Activated CD4-positive, alpha-beta memory T cell treated with anti-CD3 and anti-CD28 coated beads, Interleukin-2, amount 10 ng/mL, durations not matched to agents 7 days and 5 days (primary cell): ENCODE measurements around the gene WDR43. TPM values are rescaled to one million over a fixed set of nuclear protein-coding genes. Genes with fewer than 3 reads are reported as not detected.

Experiments
- CTCF ChIA-PET: fragments of 350-600 bp; sonication (Branson Sonifier 250); formaldehyde crosslinking; loops from one replicate; lab custom pipeline; 2021; ENCODE audit warnings: antibody characterized with exemption, inconsistent platforms; lab: Charles Lee
- POLR2A ChIA-PET: fragments of 350-600 bp; sonication (Branson Sonifier 250); formaldehyde crosslinking; loops from one replicate; lab custom pipeline; 2021; ENCODE audit warnings: antibody characterized with exemption; lab: Charles Lee
- DNase-seq: peaks from one replicate; pipeline ENCODE4 v3.0.0-alpha.2; 2020
- H3K27ac Mint-ChIP-seq: one replicate; pipeline ENCODE4 v1.8.0; 2021; ENCODE audit warnings: mild to moderate bottlenecking, mixed read lengths
- H3K27me3 Mint-ChIP-seq: one replicate; pipeline ENCODE4 v1.8.0; 2021; ENCODE audit warnings: mixed read lengths
- H3K36me3 Mint-ChIP-seq: one replicate; pipeline ENCODE4 v1.8.0; 2021; ENCODE audit warnings: low read depth, mixed read lengths
- H3K4me1 Mint-ChIP-seq: one replicate; pipeline ENCODE4 v1.8.0; 2021; ENCODE audit warnings: mixed read lengths
- H3K4me3 Mint-ChIP-seq: one replicate; pipeline ENCODE4 v1.8.0; 2021; ENCODE audit warnings: mild to moderate bottlenecking, mixed read lengths
- H3K9me3 Mint-ChIP-seq: one replicate; pipeline ENCODE4 v1.8.0; 2021; ENCODE audit warnings: mixed read lengths
- total RNA-seq, 2 experiments: library from RNA; stranded (reverse); gene quantifications; one replicate each; pipeline ENCODE4 v1.2.3, GENCODE V29; 2021

Gene WDR43
- total RNA-seq, 2 experiments from 2014 or later: 45.5 to 47.2 TPM

DNA sequence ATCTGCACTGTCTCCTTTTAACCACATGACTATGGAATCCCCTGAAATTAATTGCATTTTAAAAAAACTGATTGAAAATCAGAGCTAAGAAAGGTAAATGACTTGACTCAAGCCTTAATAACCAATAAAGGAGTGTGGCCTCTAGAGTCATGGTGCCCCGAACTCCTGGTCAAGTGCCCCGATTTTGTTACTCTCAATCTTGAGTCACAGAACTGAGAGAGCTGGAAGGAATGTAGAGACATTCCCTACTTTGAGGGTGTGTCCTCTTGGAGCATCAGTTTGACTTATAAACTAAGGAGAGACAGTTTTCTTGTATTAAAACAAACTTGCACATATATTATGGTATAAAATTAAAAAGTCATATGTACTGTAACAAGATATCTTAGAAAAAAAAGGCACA lies 2.4 kb downstream of the WDR43 start:
- ChIA-PET POLR2A (interaction anchor here (0.6 to 5.4 kb wide), 4 partner anchors 19 to 146 kb away, joined by 3 to 114 read pairs (median 6); partner anchors contain the start of genes PPP1CB and TRMT61B), CTCF (interaction anchor here (1.1 to 2.4 kb wide), 4 partner anchors 13 to 59 kb away, joined by 3 to 10 read pairs (median 4); partner anchors contain the start of gene TRMT61B)
- no peaks in the 10 kb centered on the region for H3K9me3 Mint-ChIP-seq
- H3K27me3 Mint-ChIP-seq: no peaks in the 10 kb centered on the region
- peaks cover 59% of the 10 kb centered on the region for H3K4me1 Mint-ChIP-seq
- H3K36me3 Mint-ChIP-seq: peaks cover 4% of the 10 kb centered on the region
- H3K4me3 Mint-ChIP-seq: peak overlapping the region; percentile 41
- no peak for DNase-seq
- H3K27ac Mint-ChIP-seq: no peak overlapping the region

DNA sequence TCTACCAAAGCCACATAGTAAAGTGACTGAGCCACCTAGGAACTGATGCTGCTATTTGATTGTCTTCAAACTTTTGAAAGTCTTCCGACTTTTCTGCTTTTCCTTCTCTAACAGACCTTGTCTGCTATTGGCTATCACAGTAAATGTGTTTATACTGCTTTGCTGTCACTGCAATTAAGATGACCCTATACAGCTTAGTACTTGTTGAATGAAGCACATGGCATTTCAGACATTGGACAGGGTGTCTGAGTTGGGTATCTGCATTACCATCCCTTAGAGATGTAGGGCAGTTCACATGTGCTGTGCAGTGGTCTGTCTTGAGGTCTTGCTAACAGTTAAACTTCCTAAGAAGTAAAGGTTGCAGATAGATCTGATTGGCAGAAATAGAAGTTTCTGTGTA lies 3.6 kb downstream of the WDR43 start:
- H3K9me3 Mint-ChIP-seq: no peaks in the 10 kb centered on the region
- no peak overlapping the region for H3K27ac Mint-ChIP-seq
- ChIA-PET POLR2A (interaction anchor here (5.4 kb wide), 1 partner anchor 28 kb away, joined by 114 read pairs; the partner anchor contains the start of gene TRMT61B), CTCF (interaction anchor here (0.5 kb wide), 1 partner anchor 552 kb away, joined by 3 read pairs; no protein-coding TSS in a partner anchor)
- peaks cover 11% of the 10 kb centered on the region for H3K36me3 Mint-ChIP-seq
- no peaks in the 10 kb centered on the region for H3K27me3 Mint-ChIP-seq
- DNase-seq: no peak
- peaks cover 59% of the 10 kb centered on the region for H3K4me1 Mint-ChIP-seq
- H3K4me3 Mint-ChIP-seq: peak overlapping the region; percentile 1

DNA sequence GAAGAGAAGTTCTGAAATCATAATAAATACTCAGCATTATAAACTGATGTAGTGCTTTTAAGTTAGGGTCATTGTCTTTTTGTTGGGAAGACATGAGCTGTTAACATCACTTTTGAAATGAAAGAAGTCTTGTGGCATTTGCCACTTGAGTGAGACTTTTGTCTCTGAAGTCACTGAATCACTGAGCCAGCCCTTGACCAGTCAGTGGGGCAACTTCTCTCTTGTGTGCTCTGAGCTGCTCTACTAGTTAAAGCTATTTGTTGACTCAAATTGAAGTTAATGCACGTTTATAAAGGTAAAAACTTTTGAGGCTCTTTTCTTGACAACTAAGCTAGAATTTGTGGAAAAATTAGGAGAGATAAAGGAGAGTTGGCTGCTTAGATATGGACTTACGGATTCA lies 6.7 kb downstream of the WDR43 start:
- H3K36me3 Mint-ChIP-seq: peaks cover 27% of the 10 kb centered on the region

DNA sequence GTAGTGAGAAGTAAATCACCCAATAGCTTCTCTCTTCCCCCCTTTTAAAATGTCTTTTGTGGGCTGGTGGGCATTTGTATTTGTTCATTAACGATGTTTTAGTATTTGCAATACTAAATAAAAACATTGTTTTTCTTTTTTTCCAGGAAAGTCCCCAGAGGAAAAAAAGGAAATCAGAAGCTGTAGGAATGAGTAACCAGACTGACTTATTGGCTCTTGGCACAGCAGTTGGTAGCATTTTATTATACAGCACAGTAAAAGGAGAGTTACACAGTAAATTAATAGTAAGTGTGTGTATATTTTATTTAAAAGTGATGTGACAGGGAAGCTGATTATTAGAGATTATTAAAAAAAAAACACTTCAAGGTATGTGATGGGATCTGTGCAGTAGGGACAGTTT lies 7.4 kb downstream of the WDR43 start:
- peaks cover 48% of the 10 kb centered on the region for H3K4me1 Mint-ChIP-seq
- peaks cover 33% of the 10 kb centered on the region for H3K36me3 Mint-ChIP-seq
- no peak overlapping the region for H3K4me3 Mint-ChIP-seq

More for the DNA sequence above, 6.7 kb downstream of the WDR43 start:
- Mint-ChIP-seq H3K4me1 (peaks cover 53% of the 10 kb centered on the region), H3K27ac (no peak overlapping the region), H3K9me3 (no peaks in the 10 kb centered on the region), H3K4me3 (no peak overlapping the region), H3K27me3 (no peaks in the 10 kb centered on the region)
- CTCF ChIA-PET: interaction anchor here (1.2 to 1.4 kb wide), 2 partner anchors 9 to 81 kb away, joined by 4 read pairs; no protein-coding TSS in a partner anchor
- DNase-seq: no peak
- POLR2A ChIA-PET: interaction anchor here (1.0 to 1.7 kb wide), 3 partner anchors 8 to 31 kb away, joined by 4 to 8 read pairs (median 5); partner anchors contain the start of gene TRMT61B

DNA sequence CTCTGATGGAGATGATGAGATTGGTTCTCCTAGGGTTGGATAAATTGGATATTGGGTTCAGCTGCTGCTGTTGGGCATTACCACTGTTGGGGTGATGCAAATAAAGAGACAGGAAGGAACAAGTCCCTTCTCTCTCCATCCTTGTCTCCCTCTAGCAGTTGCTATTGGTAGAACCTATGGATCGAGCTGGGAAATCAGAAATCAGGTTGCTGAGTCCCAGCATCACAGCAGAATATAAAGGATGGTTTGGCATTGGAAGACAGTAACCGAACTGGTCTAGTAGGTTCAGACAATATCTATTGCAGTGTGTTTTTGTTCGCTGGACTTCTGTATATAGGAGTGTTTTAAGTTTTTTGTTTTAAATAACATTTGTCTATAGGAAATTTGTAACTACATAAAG lies 8.1 kb downstream of the WDR43 start:
- Mint-ChIP-seq H3K4me3 (no peak overlapping the region), H3K36me3 (peaks cover 41% of the 10 kb centered on the region), H3K4me1 (peaks cover 42% of the 10 kb centered on the region), H3K27ac (no peak overlapping the region), H3K27me3 (no peaks in the 10 kb centered on the region), H3K9me3 (no peaks in the 10 kb centered on the region)
- ChIA-PET POLR2A (no interaction called here), CTCF (interaction anchor here (1.4 kb wide), 1 partner anchor 7 kb away, joined by 4 read pairs; no protein-coding TSS in a partner anchor)
- DNase-seq: no peak

More for the DNA sequence above, 7.4 kb downstream of the WDR43 start:
- Mint-ChIP-seq H3K27ac (no peak overlapping the region), H3K27me3 (no peaks in the 10 kb centered on the region), H3K9me3 (no peaks in the 10 kb centered on the region)
- ChIA-PET POLR2A (interaction anchor here (0.8 to 1.0 kb wide), 2 partner anchors 8 to 28 kb away, joined by 4 read pairs; no protein-coding TSS in a partner anchor), CTCF (interaction anchor here (1.2 to 1.4 kb wide), 2 partner anchors 8 to 82 kb away, joined by 4 read pairs; no protein-coding TSS in a partner anchor)
- DNase-seq: no peak

DNA sequence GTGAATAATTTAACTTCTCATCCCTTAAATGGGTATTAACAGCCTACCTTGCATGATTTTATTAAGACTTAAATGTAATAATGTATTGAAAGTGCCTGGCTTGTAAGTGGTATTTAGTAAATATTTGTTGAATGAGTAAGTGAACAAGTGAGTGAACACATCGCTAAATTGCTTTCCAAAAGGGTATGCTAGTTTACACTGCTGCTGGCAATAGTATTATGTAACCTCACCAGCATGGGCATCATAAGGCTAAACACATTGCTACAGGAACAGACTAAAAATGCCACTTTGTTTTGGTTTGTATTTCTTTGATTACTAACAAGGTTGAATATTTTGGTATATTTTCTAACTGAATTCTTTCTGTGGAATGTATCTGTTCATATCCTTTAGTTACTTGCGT lies 9.8 kb downstream of the WDR43 start:
- ChIA-PET CTCF (no interaction called here), POLR2A (interaction anchor here (3.0 kb wide), 1 partner anchor 9 kb away, joined by 30 read pairs; the partner anchor contains the start of gene WDR43)
- Mint-ChIP-seq H3K36me3 (peaks cover 56% of the 10 kb centered on the region), H3K27ac (no peak overlapping the region), H3K4me3 (no peak overlapping the region), H3K9me3 (no peaks in the 10 kb centered on the region), H3K4me1 (peaks cover 26% of the 10 kb centered on the region), H3K27me3 (no peaks in the 10 kb centered on the region)
- no peak for DNase-seq

DNA sequence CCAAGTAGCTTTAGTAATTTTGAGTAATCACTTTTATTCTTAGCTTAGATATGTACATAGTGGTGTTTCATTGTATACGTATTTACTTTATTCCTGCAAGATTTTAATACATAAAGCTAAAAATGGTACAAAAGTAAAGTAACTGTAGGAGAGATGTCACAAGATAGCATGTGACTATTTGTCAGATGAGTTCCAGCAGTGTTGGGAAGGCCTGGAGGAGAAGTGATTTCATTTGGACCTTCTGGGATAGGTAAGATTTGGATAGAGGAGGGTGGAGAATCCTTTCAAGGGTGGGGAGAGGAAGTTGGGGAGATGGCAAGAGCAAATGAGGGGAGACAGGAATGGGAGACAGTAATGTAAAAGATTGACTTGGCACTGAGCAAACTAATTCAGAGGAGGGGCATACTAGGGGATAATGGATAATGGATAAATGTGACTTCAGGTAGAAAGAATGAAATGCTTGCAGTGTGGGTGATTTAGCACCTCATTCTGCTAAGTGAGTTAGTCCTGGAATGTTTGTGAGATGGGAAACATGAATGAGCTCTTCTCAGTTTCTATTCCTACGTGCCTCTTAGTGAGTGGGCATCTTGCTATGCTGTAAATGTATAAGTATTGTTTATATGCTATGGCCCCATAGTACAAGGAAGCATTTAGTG lies 10.5 kb downstream of the WDR43 start:
- CTCF ChIA-PET: no interaction called here
- Mint-ChIP-seq H3K36me3 (peaks cover 63% of the 10 kb centered on the region), H3K4me3 (no peak overlapping the region), H3K4me1 (peaks cover 20% of the 10 kb centered on the region), H3K27me3 (no peaks in the 10 kb centered on the region), H3K9me3 (no peaks in the 10 kb centered on the region), H3K27ac (no peak overlapping the region)
- POLR2A ChIA-PET: interaction anchor here (0.7 to 3.0 kb wide), 2 partner anchors 10 to 36 kb away, joined by 3 to 30 read pairs; partner anchors contain the start of gene WDR43
- DNase-seq: no peak

DNA sequence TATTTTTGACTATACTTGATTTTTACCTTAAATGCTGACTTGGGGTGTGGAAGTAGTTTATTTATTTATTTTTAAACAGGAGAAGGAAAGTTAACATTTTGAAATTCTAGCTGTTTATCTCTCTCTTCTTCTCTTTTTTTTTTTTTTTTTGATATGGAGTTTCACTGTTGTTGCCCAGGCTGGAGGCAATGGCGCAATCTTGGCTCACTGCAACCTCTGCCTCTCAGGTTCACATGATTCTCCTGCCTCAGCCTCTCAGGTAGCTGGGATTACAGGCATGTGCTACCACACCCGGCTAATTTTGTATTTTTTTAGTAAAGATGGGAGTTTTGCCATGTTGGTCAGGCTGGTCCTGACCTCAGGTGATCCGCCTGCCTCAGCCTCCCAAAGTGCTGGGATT lies 11.1 kb downstream of the WDR43 start:
- Mint-ChIP-seq H3K36me3 (peaks cover 67% of the 10 kb centered on the region), H3K27me3 (no peaks in the 10 kb centered on the region), H3K9me3 (no peaks in the 10 kb centered on the region), H3K4me3 (no peak overlapping the region), H3K27ac (no peak overlapping the region), H3K4me1 (peaks cover 17% of the 10 kb centered on the region)
- ChIA-PET POLR2A (interaction anchor here (0.7 to 3.0 kb wide), 2 partner anchors 10 to 37 kb away, joined by 3 to 30 read pairs; partner anchors contain the start of gene WDR43), CTCF (no interaction called here)
- DNase-seq: no peak

DNA sequence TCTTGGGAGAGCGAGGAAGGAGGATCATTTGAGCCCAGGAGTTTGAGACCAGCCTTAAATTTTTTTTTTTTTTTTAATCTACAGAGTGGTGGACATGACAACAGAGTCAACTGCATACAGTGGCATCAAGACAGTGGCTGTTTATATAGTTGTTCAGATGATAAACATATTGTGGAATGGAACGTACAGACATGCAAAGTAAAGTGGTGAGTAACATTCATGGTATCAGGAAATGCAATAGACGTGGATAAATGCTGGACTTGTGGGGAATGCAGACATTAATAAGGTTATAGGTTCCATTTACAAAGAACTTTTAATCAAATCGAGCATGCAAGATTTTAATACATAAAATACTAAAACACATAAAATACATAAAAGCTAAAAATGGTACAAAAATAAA lies 11.9 kb downstream of the WDR43 start:
- CTCF ChIA-PET: no interaction called here
- no peaks in the 10 kb centered on the region for H3K9me3 Mint-ChIP-seq
- H3K4me1 Mint-ChIP-seq: peaks cover 9% of the 10 kb centered on the region
- POLR2A ChIA-PET: no interaction called here
- DNase-seq: no peak
- no peaks in the 10 kb centered on the region for H3K27me3 Mint-ChIP-seq
- no peak overlapping the region for H3K4me3 Mint-ChIP-seq
- H3K36me3 Mint-ChIP-seq: peaks cover 66% of the 10 kb centered on the region
- peak overlapping the region; percentile 21 for H3K27ac Mint-ChIP-seq

DNA sequence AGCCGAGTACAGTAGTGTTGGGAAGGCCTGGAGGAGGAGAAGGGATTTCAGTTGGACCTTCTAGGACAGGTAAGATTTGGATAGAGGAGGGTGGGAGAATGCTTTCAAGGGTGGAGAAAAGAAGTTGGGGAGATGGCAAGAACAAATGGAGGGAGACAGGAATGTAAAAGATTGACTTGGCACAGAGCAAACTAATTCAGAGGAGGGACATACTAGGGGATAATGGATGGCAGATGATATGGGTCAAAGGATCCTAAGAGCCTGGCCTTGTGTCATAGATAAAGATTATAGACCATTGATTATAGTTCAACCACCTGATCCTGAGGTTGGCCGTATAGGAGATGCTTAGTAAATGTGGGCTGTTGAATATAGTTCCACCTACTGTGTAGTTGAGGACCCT lies 12.4 kb downstream of the WDR43 start:
- H3K36me3 Mint-ChIP-seq: peaks cover 67% of the 10 kb centered on the region
- no peaks in the 10 kb centered on the region for H3K9me3 Mint-ChIP-seq
- CTCF ChIA-PET: no interaction called here
- POLR2A ChIA-PET: no interaction called here
- H3K27me3 Mint-ChIP-seq: no peaks in the 10 kb centered on the region
- peak overlapping the region; percentile 21 for H3K27ac Mint-ChIP-seq
- H3K4me1 Mint-ChIP-seq: peaks cover 7% of the 10 kb centered on the region
- H3K4me3 Mint-ChIP-seq: no peak overlapping the region
- DNase-seq: no peak

DNA sequence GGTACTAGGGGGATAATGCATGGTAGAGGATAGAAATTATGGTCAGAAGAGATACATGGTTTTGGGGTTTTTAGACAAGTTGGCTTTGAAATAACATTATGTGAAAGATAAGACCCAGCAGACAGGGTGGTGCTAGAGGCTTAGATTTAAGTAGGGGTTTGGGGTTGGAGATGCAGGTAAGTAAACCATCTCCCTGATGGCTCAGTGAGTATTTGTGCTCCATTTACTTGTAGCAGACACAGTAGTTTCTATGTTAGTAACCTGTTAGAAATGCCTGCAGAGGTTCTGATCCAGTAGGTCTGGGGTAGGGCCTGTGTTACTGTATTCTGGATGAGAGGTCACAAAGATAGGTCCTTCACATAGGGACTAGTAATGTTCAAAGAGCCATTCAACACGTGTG lies 13.7 kb downstream of the WDR43 start:
- no peak overlapping the region for H3K27ac Mint-ChIP-seq
- peaks cover 69% of the 10 kb centered on the region for H3K36me3 Mint-ChIP-seq
- H3K4me3 Mint-ChIP-seq: no peak overlapping the region
- H3K9me3 Mint-ChIP-seq: no peaks in the 10 kb centered on the region
- DNase-seq: no peak
- POLR2A ChIA-PET: interaction anchor here (0.9 kb wide), 2 partner anchors 11 to 12 kb away, joined by 5 read pairs; no protein-coding TSS in a partner anchor
- peaks cover 7% of the 10 kb centered on the region for H3K4me1 Mint-ChIP-seq
- no peaks in the 10 kb centered on the region for H3K27me3 Mint-ChIP-seq
- CTCF ChIA-PET: no interaction called here

DNA sequence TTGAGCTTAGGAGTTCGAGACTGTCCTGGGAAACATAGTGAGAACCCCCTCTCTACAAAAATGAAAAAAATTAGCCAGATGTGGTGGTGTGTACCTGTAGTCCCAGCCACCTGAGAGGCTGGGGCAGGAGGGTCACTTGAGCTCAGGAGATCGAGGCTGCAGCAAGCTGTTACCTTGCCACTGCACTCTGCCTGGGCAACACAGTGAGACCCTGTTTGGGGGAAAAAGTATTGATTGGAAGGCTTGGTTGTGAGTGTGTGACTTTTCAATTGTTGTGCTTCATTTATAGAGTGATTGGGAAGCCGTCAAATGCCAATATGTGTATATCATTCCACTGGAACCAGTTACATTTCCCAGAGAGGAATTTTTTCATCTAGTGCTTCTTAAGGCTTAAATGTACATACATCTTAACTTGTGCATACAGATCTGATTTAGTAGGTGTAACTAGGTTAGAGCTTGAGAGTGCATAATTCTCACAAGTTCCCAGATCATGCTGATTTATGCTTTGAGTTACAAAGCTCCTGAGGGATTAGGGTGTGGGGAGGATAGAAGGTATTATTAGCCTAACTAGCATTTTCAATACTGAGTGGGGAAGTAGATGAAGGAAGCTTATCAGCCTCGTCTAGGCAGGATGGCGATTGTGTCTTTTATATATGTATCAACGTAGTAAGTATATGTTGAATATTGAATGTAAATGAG lies 15.3 kb downstream of the WDR43 start:
- no peak overlapping the region for H3K27ac Mint-ChIP-seq
- H3K9me3 Mint-ChIP-seq: no peaks in the 10 kb centered on the region
- no peak overlapping the region for H3K4me3 Mint-ChIP-seq
- ChIA-PET CTCF (interaction anchor here (1.0 to 1.7 kb wide), 2 partner anchors 8 to 14 kb away, joined by 4 read pairs; no protein-coding TSS in a partner anchor), POLR2A (interaction anchor here (1.1 to 2.3 kb wide), 4 partner anchors 8 to 40 kb away, joined by 3 to 9 read pairs (median 4); partner anchors contain the start of genes TRMT61B and WDR43)
- DNase-seq: no peak
- H3K36me3 Mint-ChIP-seq: peaks cover 73% of the 10 kb centered on the region
- H3K4me1 Mint-ChIP-seq: peaks cover 5% of the 10 kb centered on the region
- no peaks in the 10 kb centered on the region for H3K27me3 Mint-ChIP-seq
